ENCODE results near the gene ZNF3.

Gene ZNF3

DNA sequence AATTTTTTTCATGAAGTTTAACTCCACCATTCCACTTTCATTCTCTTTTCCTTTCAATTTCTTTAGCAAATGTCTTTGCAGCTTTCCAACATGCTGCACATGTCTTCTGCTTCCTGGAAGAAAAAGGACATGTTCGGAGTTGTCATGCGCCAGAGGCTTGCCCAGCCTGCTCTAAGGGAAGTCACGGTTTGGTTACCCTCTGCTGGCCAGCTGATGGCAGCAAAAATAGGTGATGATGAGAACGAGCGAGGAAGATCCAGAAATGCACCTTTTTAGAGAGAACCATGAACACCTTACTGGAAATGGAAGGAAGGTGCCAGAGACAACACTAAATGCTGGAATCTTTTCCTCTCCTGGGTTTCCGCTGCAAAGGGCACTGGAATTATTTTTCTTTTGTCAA lies 36.8 kb downstream of the ZNF3 start:
- no peak for DNase-seq

DNA sequence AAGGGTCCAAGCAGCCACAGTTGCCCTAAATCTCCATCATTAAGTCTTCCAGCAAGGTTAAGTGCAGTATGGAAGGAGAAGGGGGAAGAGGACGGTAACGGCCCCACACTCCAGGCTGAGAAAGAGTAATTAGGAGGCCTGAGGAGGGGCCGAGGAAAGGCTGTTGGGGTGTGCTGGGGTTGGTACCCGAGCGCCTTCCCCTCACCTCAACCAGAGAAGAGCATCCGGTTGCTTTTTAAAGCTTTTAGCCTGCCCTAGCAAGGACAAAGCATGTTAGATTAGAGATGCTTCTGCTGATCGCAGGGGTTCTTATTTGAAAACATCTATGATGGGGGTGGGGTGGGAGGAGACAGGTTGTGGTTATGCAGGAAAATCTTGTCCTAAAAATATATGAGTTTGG lies 40.9 kb downstream of the ZNF3 start:
- DNase-seq = no peak

DNA sequence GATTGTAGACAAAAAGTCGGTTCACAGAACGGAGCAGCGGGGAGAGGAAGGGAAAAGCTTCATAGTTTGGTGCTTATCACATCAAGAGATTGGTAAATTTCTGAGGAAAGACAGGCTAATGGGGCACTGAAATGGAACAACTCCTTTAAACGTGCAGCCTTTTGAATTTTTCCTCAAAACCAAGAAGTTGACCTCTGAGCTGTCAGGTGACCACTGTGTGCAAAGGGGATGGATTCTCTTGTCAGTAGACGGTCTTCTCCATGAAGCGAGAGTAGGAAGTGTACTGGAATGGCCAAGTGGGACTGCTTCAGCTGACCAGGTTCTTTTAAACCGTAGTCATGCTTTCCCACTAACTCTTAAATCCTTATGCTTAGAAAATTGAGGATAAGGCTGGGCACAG lies 43.2 kb downstream of the ZNF3 start:
- no peak for DNase-seq

DNA sequence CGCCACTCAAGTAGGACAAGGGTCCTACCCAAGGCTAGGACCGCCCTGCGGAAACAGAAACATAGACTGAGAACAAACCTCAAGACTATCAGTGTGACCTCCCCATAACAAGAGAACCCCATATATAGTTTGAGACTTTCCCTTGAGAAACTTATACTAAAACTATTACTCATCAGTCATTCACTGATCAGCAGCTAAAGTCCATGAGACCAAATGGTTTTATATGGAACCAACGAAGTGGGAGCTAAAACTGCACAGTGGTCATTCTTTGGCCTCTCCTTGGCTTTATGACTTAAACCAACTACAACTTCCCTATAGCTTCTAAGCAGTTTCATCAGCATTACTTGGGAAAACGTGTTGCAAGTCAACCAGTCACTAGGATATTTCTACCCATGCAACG lies 45.6 kb downstream of the ZNF3 start:
- no peak for DNase-seq

DNA sequence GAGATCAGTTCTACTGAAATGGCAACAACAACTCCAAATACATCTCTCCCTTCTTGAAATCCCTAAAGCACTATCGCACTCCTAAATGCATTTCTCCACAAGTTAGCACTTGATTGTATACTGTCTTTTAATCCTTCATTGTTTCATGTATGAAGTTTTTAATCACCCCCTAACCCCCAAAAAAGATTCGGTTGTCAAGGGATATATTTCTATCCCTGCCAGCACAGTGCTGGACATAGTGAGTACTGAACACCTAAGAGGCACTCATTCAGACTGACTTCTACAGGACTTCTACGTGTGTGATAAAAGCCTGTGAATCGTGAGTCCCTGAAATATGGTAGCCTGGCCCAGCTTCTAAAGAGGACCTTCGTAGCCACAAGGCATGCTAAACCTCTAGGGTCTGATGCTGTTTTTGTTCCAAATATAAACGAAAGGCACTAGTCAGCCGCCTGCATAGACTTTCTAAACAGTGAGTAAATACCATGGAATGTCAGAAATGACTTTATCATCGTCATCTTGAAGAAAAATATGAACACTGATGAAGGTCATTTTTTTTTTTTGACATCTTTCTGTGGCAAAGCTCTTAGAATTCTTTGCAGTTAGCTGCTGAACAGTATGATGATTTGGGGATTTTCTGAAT lies 46.5 kb downstream of the ZNF3 start:
- no peak for DNase-seq

DNA sequence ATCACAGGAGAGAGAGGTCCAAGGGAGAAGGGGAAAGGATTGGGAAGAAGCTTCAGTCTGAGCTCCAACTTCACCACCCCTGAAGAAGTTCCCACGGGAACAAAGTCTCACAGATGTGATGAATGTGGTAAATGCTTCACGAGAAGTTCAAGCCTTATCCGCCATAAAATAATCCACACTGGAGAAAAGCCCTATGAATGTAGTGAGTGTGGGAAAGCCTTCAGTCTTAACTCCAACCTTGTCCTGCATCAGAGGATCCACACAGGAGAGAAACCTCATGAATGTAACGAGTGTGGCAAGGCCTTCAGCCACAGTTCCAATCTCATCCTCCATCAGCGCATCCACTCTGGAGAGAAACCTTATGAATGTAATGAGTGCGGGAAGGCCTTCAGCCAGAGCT lies 48.0 kb downstream of the ZNF3 start:
- DNase-seq = no peak

DNA sequence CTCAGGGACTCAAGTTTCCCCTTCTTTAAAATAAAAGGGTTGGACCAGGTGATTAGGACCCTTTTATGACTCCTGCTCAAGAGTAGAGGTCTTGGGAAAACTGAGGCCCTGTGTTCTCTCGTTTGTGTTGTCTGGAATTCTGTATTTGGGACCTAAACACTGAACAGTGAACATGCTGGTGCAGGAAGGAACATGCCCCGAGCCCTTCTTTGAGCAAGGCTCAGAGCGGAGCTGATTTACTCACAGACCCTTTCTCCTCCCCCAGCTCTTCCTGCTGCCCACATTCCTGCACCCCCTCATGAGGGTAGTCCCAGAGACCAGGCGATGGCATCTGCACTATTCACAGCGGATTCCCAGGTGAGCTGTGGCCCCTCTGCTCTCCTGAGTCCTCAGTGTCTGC lies 51.9 kb downstream of the ZNF3 start:
- no peak for DNase-seq

DNA sequence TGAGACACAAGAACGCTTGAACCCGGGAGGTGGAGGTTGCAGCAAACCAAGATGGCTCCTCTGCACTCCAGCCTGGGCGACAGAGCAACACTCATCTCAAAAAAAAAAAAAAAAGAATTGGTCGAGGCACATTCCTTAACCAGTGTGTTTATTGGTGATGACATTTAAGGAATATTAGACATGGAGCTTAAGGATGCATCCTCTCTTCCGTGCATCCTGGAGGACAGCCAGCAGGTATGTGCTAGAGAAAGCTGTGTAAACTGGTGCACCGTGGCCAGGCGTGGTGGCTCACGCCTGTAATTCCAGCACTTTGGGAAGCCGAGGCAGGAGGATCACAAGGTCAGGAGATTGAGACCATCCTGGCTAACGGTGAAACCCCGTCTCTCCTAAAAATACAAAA lies 54.3 kb downstream of the ZNF3 start:
- no peak for DNase-seq

DNA sequence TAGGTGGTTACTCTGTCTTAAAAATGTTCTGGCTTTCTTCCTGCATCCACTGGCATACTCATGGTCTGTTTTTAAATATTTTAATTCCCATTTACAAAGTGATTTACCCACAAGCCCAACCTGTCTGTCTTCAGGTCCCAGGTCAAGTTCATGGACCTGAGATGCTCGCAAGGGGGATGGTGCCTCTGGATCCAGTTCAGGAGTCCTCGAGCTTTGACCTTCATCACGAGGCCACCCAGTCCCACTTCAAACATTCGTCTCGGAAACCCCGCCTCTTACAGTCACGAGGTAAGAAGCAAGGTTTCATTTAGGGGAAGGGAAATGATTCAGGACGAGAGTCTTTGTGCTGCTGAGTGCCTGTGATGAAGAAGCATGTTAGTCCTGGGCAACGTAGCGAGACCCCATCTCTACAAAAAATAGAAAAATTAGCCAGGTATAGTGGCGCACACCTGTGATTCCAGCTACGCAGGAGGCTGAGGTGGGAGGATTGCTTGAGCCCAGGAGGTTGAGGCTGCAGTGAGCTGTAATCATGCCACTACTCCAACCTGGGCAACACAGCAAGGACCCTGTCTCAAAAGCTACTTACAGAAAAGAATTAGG lies 57.4 kb downstream of the ZNF3 start:
- DNase-seq = no peak

DNA sequence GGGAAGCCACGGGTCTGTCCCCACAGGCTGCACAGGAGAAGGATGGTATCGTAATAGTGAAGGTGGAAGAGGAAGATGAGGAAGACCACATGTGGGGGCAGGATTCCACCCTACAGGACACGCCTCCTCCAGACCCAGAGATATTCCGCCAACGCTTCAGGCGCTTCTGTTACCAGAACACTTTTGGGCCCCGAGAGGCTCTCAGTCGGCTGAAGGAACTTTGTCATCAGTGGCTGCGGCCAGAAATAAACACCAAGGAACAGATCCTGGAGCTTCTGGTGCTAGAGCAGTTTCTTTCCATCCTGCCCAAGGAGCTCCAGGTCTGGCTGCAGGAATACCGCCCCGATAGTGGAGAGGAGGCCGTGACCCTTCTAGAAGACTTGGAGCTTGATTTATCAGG lies 58.0 kb downstream of the ZNF3 start:
- no peak for DNase-seq

DNA sequence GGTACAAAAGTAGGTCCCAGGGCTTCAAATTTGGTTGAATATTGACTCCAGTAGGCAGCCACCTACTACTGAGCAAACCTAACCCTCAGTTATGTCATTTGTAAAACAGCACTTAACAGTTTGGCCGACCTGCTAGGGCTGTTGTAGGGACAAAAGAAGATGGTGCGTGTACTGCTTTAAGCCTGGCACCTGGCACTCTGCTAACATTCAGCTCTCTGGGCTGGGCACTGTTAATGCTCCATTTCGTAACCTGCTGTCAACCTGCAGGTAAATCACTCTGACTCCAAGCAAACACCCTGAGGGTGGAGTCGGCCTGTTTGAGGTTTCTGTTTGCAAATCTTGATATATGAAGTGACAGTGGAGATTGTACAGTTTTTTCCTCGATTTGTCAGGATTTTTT lies 58.9 kb downstream of the ZNF3 start:
- DNase-seq = no peak

DNA sequence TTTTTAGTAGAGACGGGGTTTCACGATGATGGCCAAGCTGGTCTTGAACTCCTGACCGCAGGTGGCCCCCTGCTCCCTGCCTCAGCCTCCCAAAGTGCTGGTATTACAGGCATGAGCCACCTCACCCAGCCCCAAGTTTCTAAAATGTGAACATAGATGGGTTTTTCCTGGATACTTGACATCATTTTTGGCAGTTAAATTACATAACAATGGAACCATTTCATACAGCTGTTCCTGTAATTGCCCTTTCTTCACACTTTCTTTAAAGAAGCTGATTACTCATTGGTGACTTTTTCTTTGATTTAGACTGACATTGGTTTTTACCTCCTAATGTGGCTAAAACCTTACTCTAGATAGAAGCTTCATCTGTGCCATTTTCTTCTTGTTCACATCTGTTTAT lies 60.2 kb downstream of the ZNF3 start:
- no peak for DNase-seq

All from NCI-H446 treated with DMSO at 0.1 percent for 48 hours (cell line).